GM19240 (cell line): Measurements from ENCODE around the gene TBCD.
"Not testable (repeated sequence)": the region's sequence is repeated elsewhere in the genome, so short reads cannot be mapped to it uniquely, and the experiment has no call there.

Experiments
- DNase-seq: peaks from one replicate; pipeline ENCODE4 v3.0.0; 2011; ENCODE audit warnings: low spot score; ENCODE audit not compliant: insufficient read length

The TBCD gene

GRCh38 chr17:82968033-82968841, 216.4 kb downstream of the TBCD start:
- not testable (repeated sequence) for DNase-seq

GRCh38 chr17:82970067-82970466, 218.2 kb downstream of the TBCD start:
- DNase-seq = no peak

- DNase-seq = no peak
Observed at GRCh38 chr17:82970818-82971590, 219.1 kb downstream of the TBCD start.

GRCh38 chr17:82972836-82973372, 221.0 kb downstream of the TBCD start:
- no peak for DNase-seq

GRCh38 chr17:82973456-82974135, 221.7 kb downstream of the TBCD start:
- DNase-seq = no peak

GRCh38 chr17:82974136-82974952, 222.5 kb downstream of the TBCD start:
- DNase-seq = no peak

GRCh38 chr17:82976982-82977488, 225.2 kb downstream of the TBCD start:
- no peak for DNase-seq

- no peak for DNase-seq
Observed at GRCh38 chr17:82977606-82978005, 225.7 kb downstream of the TBCD start.

- peak; percentile 37 for DNase-seq
Observed at GRCh38 chr17:82978765-82979349, 227.0 kb downstream of the TBCD start.

GRCh38 chr17:82979718-82980117, 227.9 kb downstream of the TBCD start:
- no peak for DNase-seq

- DNase-seq = no peak
Observed at GRCh38 chr17:82980632-82981031, 228.8 kb downstream of the TBCD start.

- DNase-seq = no peak
Observed at GRCh38 chr17:82981141-82981730, 229.4 kb downstream of the TBCD start.

- no peak for DNase-seq
Observed at GRCh38 chr17:82983510-82984248, 231.8 kb downstream of the TBCD start.

GRCh38 chr17:82984249-82984617, 232.4 kb downstream of the TBCD start:
- DNase-seq = not testable (repeated sequence)

- no peak for DNase-seq
Observed at GRCh38 chr17:82984751-82985427, 233.0 kb downstream of the TBCD start.

- DNase-seq = no peak
Observed at GRCh38 chr17:82985428-82985805, 233.6 kb downstream of the TBCD start.

GRCh38 chr17:82985973-82986372, 234.1 kb downstream of the TBCD start:
- DNase-seq = no peak

GRCh38 chr17:82989051-82989450, 237.2 kb downstream of the TBCD start:
- DNase-seq = not testable (repeated sequence)

GRCh38 chr17:82989881-82990280, 238.0 kb downstream of the TBCD start:
- no peak for DNase-seq
